Measurements from ENCODE around the gene VWA8.
"Not testable (repeated sequence)": the region's sequence is repeated elsewhere in the genome, so short reads cannot be mapped to it uniquely, and the experiment has no call there.

The VWA8 gene

DNA sequence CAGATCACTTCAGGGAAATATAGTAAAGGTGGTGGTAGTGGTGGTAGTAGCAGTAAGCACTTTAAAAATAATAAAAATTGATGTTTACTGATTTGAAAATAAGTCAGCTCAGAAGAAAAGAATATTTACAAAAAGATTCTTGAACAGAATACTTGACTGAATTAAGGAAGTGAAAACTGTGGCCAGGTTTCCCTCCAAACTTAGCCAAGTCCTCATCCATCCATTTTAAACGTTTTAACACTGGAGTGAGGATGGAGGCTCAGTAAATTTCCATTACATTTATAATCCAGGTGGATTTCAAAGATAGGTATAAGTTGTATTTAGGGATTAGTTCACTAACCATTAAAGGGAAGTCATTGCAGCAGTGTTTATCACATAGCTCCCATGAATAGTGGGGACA is 282.1 kb downstream of the VWA8 start:
- no peak for DNase-seq

- DNase-seq: no peak
Measured at GRCh38 chr13:41678249-41678648, 282.7 kb downstream of the VWA8 start.

DNA sequence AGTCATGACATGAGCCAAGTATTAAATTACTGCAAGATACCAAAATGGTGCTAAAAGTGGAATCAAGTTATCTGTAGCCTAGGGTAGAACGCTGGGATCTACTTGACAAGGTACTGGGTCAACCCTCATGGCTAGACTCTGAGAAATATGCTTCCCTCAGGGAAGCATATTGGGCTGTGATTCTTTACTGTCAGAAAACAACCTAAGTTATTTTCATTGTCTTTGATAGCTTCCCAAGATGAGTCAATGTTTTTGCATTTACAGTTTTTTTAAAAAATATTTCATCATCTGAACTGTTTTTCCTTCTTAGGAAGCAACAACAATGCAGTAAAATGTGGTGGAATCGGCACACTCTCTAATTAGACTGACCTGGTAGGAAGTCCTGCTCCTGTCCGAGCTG is 285.6 kb downstream of the VWA8 start:
- no peak for DNase-seq

DNA sequence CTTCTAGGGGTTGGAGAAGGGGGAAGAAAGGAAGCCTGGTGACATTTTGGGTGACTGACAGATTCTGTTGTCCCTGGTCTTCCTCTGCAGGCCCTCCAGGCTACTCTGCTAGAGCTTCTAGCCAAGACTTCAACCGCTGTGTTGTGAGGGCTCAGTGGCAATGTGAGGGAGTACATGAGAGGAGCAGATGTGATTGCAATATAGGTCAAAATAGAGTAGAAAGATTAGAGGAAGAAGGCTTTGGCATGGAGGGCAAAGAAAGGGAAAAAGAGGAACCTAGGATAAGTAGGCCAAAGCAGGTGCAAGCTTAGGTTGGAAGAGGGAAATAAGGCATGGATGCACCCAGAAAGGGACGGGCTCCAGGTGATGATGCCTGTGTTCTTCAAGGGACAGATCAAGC is 286.7 kb downstream of the VWA8 start:
- no peak for DNase-seq

DNA sequence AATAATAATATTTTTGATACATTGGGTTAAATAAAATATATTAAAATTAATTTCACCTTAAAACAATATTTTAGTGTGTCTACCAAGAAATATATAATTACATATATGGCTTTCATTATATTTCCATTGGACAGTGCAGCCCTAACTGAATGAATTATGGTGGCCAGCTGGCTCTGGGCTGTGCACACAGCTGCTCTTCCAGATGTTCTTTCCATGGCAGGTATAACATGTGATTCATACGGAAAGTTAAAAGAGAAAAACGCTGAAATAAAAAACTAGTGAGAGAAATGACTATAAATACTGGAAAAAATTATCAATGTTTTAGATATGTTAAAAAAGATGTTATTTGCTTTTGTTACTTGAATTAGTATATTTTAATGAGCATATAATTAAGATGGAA is 287.3 kb downstream of the VWA8 start:
- DNase-seq: no peak

- DNase-seq: no peak
Measured at GRCh38 chr13:41670873-41671443, 290.0 kb downstream of the VWA8 start.

DNA sequence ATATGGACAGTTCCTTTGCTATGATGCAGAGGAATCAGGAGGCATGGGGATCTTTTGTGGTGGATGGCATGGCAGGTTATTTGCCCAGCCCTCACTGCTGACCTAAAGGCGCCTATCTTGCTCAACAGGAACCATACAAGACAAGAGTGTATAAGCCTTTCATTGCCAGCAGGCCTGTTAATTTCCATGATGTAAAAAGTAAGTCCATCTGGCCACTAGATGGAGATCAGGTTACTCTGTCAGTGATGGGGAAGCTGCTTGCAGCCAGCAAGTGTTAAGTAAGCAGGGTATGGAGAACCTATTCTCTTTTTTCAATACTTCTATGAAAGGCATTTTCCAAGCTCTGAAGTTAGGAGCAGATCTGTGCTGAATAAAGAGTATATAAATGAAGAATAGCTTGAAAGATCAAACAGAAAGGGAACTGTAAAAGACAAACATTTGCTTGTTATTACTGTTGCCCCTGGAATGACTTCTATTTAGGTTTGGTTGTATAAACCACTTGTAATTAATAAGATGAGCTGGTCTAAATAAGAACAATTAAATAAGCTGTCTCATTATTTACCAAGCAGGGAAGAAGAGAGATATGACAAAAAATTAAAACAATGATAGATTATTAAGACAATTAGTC is 292.7 kb downstream of the VWA8 start:
- DNase-seq: peak; percentile 29

- DNase-seq: no peak
Measured at GRCh38 chr13:41666644-41667043, 294.3 kb downstream of the VWA8 start.

DNA sequence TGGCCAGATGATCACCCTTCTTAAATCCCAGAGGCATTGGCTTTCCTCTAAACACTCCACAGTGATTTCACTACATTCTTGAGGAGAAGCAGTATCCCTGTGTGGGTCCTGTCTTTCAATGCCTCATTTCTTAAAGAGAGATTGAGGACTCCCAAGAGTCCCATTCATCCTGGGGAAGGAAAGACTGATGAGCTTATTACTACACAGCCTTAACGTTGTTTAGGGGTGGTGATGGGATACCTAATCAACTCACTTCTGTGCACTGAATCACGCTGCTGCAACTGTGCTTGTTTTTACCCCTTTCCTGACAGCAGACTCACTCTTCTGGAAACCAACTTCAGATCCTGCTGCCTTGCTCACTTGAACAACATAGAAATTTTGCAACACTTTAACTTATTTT is 300.5 kb downstream of the VWA8 start:
- DNase-seq: no peak

DNA sequence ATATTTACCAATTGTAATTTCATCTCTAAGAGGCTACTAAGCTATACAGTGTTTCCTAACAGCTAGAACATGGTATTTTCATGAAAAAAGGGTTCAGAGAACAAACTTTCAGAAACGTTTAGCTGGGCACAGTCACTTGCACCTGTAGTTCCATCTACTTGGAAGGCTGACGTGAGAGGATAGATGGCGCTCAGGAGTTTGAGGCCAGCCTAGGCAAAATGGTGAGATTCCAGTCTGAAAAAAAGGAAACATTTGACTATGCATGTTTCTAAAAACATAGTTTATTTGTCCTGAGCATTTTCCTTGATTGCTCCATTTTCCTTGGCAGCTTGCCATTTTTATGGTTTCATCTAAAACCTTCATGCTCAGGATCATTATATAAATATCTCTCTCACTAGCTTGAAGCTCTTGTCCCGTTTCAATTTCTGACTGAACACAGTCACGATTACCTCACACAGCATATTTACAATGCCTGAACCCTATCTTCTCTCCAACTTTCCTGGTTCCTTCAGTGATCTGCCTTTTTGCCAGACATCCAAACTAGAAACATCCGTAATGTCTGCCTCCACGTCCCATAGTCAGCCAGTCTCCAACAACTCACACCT is 302.8 kb downstream of the VWA8 start:
- DNase-seq: no peak

GRCh38 chr13:41655997-41656396 is 304.9 kb downstream of the VWA8 start:
- DNase-seq: no peak

GRCh38 chr13:41654796-41655195 is 306.1 kb downstream of the VWA8 start:
- DNase-seq: no peak

DNA sequence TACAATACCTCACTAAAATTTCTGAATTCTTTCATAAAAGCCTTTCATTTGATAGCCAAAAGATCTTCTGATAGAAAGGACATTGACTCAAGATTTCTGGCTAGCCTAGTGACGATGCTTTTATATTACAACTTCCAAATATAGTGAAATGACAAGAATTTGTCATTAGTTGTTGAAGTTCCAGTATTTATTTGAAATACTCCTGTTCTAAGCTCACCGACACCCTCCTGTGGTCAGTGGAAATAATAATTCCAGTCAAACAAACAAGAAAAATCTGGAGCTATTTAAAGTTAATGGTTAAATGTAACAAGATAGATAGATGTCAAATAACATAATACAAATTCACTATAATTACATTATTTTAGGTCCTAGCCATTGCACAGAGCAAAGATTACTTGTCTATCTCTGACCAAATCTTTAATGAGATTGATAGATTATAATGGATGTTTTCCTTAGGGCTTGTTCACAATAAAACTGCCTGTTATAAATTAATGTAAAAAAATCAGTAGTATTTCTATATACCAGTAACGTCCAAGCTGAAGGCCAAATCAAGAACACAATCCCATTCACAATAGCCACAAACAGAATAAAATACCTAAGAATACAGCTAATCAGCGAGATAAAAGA is 308.1 kb downstream of the VWA8 start:
- peak; percentile 72 for DNase-seq

DNA sequence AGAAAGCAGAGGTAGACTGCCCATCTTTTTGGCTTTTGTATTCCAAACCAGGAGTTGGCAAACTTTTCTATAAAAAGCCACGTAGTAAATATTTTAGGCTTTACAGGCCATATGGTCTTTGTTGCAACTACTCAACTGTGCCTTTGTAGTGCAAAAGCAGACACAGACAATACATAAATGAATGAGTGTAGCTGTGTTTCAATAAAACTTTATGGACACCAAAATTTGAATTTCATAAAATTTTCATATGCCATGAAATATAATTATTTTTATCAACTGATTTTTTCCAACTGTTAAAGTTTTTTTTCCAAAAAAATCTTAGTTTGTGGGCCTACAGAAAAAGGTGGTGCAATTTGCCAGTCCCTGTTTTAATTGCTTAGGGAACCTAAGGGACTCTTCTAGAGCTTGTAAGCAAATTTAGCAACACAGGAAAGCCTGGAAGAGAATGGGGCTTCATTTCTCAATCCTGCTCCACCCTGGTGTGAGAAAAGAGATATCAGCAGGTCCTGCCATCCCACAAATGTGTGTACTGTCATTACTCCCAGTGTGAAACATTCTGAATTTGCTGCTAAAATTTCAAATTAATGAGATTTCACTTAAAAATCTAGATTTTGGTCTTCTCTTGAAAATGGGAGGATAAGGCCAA is 309.4 kb downstream of the VWA8 start:
- DNase-seq: no peak

DNA sequence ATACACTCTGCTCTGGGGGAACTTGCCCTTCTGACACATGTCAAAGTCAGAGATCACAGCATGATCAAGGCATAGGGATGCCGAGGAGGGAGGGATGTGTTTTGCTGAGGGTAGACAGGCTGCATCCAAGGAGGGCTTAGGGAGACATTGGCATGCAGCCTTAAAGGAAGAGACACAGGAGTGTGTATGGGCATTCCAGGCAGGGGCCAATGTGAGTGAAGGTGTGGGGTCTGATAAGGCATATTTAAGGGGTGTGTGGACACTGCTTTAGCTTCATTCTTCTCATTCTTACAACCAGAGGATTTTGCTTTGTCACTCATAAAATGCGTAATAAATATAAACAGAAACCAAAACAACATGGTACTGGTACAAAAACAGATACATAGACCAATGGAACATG is 310.2 kb downstream of the VWA8 start:
- DNase-seq: no peak

GRCh38 chr13:41649659-41650058 is 311.2 kb downstream of the VWA8 start:
- no peak for DNase-seq

- DNase-seq: no peak
Measured at GRCh38 chr13:41648314-41648935, 312.5 kb downstream of the VWA8 start.

DNA sequence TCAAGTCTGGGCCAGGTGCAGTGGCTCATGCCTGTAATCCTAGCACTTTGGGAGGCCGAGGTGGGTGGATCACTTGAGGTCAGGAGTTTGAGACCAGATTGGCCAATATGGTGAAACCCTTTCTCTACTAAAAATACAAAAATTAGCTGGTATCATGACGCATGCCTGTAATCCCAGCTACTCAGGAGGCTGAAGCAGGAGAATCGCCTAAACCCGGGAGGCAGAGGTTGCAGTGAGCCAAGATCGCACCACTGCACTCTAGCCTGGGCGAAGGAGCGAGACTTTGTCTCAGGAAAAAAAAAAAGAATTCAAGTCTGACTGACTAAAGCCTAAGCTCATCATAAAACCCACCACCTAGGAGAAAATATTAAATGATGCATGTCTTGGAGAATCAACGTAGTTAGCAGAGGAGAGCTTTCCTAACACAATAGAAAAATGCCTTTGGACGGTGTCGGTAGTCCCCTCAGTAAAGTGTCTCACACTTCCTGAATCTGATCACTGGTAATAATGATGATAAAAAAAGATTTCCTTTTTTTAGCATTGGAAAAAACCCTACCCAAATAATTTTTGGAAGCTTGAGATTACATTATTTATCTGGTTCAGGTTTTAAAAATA is 313.1 kb downstream of the VWA8 start:
- not testable (repeated sequence) for DNase-seq

DNA sequence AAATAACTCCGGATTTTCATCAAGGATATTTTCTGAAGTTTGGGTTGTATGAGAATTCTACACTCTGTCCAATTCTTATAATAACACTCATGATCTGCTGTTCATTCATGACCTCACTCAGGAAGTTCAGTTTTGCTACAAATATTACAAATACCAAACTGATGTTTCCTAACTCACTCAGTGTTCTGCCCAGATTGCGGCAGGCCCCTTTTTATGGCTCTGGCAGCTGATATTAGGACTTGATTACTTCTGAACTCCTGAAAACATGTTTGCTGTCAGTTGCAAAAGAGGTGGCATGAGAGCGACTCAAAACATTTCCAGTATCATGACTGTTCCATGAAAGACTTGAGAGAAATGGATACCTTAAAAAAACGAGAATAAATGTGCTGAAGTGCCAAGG is 315.6 kb downstream of the VWA8 start:
- DNase-seq: no peak

DNA sequence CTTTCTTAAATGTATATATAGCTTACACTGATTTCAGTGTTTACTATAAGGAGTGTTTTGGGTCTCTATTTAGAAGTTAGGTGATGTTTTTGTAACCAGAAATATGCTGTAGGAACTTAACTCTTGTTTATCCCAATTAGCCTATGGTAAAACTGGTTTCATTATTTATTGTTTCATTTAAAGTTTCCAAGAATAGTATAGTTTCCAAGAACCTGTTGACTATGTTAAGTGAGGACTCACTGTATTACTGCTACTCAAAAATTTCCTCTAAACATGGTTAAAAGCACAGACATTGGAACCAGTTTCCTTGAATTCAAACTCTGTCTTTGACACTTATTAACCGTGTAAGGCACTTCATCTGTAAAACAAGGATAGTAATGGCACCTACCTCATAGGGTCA is 316.2 kb downstream of the VWA8 start:
- no peak for DNase-seq

DNA sequence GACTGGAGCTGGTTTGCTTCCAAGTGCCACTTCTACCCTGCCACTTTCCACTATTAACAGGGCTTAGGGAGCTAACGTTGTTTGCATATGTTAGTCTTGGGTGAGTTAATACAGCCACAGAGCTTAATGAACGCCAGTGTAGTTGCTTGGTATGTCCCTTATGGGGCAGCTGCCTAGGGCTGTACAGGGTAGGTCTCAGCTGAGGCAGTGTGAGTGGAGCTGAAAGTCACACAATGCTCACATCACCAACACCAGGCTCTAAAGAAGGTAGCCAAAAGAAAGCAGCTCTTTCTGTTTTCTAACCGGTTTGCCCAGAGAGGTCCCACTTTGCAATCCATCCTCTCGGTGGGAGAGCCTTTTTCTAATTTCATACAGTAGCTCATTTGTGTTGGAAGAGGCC is 317.4 kb downstream of the VWA8 start:
- no peak for DNase-seq

GRCh38 chr13:41641961-41642360 is 318.9 kb downstream of the VWA8 start:
- no peak for DNase-seq

DNA sequence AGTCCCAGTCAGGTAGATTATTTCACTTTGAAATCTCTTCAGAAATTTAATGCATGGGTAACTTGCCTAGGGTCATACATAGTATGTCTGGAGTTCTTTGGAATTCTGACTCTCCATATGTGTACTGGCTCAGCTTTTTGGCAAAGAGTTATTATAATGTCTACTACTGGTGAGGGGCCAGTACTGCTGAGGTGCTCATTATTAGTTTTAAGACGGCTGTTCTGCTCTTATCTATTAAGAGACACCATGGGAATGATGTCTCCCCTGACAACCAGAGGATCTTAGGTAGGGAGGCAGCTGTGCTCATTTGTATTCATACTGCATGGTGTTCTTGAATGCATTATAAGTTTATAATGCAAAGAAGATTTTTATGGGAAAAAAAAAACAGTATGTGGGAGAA is 319.5 kb downstream of the VWA8 start:
- no peak for DNase-seq
